Stimulated activated memory B cell treated with anti-CD40 and anti-IgM and Interleukin-4, amounts not matched to agents 10 μg/mL and 1 μg/mL and 100 μg/mL, for 72 hours (primary cell): ENCODE measurements around the gene PAH.
A peak's percentile ranks its signal among the peaks of the same experiment; 100 is the strongest.

ENCODE experiments used
- ATAC-seq: fragments of 150-1000 bp; cut with Tn5 transposase; 2 replicates; pipeline ENCODE4 v1.10.0; 2021
- H3K27ac Mint-ChIP-seq: one replicate; pipeline ENCODE4 v1.8.0; 2022; ENCODE audit warnings: mild to moderate bottlenecking, mixed read lengths
- H3K27me3 Mint-ChIP-seq: one replicate; pipeline ENCODE4 v1.8.0; 2022; ENCODE audit warnings: mixed read lengths
- H3K36me3 Mint-ChIP-seq: one replicate; pipeline ENCODE4 v1.8.0; 2022; ENCODE audit warnings: mixed read lengths
- H3K4me1 Mint-ChIP-seq: one replicate; pipeline ENCODE4 v1.8.0; 2022; ENCODE audit warnings: mixed read lengths
- H3K4me3 Mint-ChIP-seq: one replicate; pipeline ENCODE4 v1.8.0; 2022; ENCODE audit warnings: mild to moderate bottlenecking, moderate library complexity, mixed read lengths
- H3K9me3 Mint-ChIP-seq: one replicate; pipeline ENCODE4 v1.8.0; 2022; ENCODE audit warnings: mixed read lengths

PAH gene

DNA sequence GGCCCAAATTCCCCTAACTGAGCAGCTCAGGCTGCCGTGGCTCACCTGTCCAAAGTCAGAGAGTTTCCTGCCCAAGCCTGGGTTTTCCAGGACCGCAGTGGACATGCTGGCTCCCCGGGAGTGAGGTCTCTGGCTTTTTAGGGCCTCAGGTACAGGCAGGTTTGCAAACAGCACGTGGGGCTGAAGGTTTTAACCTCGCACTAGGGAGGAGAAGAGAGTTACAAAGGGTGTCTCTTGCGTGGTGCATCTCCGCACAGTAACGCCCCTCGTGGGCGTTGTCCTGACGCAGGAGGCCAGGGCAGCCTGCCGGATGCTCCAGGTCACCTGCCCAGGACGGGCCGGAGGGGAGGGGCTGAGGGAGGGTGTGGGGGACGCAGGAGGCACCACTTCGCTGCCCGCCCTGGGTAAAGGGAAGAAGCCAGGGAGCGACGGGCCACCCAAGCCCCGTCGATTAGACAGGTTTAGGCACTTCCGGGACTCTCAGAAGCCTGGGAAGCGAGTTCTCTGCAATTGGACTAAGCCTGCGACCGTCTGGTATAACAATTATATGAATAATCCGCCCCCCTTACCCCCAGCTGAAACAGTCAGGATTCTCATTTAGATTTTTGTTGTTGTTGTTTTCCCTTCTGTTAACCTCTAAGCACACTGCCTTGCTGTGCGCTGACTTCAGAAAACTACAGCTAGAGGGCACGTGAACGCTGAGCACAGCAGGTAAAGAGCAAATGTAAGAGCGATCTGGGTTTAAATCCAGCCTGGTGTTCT is at the start of gene PAH:
PAH (minus strand) TSS at position 219 of the 762 bp plus-strand sequence; CDS start at position 105, 114 bp downstream.
- peaks cover 12% of the 10 kb centered on the region for H3K27me3 Mint-ChIP-seq
- H3K9me3 Mint-ChIP-seq = no peaks in the 10 kb centered on the region
- H3K27ac Mint-ChIP-seq = peak within 1 kb of the TSS; percentile 62
- no peaks in the 10 kb centered on the region for H3K36me3 Mint-ChIP-seq
- H3K4me1 Mint-ChIP-seq = peaks cover 13% of the 10 kb centered on the region
- peak within 1 kb of the TSS; percentile 75 for H3K4me3 Mint-ChIP-seq
- peak; percentile 76 for ATAC-seq

DNA sequence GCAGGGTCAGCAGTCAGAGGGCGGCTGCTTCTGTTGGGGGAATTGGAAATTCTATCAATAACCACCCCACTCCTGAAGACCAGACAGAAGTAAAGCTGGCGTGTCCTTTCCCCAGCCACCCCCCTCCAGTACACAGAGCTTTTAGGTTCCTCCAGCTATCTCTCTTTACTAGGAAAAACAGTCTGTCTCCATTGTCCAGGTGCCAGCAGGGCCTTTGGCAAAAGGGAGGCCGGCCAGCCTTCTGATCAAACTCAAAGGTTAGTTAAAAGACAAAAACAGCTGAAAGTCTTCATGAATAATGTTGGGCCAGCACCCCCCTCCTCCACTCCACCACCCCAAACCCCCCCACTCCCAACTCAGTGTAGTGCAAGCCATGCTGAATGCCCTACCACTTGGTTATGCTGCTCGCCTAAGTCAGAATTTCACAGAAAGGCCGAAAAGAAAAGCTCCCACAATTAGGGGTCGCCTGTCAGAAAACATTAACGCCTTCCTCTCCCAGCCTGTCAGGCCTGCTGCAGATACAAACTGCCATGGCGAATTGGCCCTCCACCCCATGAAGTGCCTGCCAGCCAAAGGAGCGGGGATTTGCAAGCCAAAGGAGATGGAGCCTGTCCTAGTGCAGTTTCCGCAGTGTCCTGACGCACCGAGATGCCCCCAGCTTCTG is 49.3 kb upstream of the PAH start:
- peaks cover 8% of the 10 kb centered on the region for H3K9me3 Mint-ChIP-seq
- no peak overlapping the region for H3K4me3 Mint-ChIP-seq

DNA sequence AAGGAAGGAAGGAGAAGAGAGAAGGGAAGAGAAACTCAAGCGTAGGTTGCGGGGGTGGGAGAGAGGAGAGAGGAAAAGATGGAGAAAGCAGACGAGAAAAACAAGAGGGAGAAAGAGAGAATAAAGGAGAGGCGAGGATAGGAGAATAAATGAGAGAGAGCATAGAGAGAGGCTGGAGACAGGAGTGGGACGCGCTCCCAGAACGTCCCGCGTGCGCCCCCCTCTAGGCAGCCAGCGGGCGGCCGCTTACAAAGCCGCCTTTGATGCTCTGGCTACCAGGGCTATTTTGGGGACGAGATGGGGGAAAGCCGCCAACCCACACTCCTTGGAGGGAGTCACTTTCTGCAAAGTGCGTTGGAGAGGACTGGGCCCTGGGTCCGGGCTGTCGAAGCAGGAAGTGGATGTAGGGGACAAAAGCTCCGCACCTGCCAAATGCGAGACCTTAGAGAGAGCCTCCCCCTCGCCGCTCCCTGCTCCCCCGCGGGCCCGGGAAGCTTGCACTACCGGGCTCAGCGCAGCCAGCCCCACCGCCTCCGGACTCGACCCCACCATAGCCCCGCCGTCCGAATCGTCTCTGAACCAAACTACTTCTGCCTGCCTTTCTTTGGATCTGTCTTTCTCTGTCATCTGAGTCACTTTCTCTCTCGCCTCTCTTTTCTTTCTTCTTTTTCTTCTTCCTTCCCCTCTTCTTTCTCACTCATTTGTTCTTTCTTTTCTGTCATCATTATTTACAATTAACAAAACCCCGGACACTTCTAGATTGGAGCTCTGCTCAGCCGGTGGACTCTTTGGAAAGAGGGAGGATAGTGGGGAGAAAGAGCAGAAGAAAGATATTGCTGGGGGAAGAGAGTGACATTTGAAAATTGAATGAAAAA is 48.5 kb upstream of the PAH start:
- peak overlapping the region; percentile 87 for H3K4me3 Mint-ChIP-seq
- H3K9me3 Mint-ChIP-seq = peaks cover 8% of the 10 kb centered on the region
- H3K27me3 Mint-ChIP-seq = peaks cover 92% of the 10 kb centered on the region
- peaks cover 27% of the 10 kb centered on the region for H3K4me1 Mint-ChIP-seq
- no peak for ATAC-seq
- H3K27ac Mint-ChIP-seq = no peak overlapping the region
- peaks cover 5% of the 10 kb centered on the region for H3K36me3 Mint-ChIP-seq

More for the DNA sequence above, 49.3 kb upstream of the PAH start:
- H3K27ac Mint-ChIP-seq = no peak overlapping the region
- no peak for ATAC-seq
- H3K36me3 Mint-ChIP-seq = peaks cover 5% of the 10 kb centered on the region
- H3K4me1 Mint-ChIP-seq = peaks cover 27% of the 10 kb centered on the region
- H3K27me3 Mint-ChIP-seq = peaks cover 92% of the 10 kb centered on the region

DNA sequence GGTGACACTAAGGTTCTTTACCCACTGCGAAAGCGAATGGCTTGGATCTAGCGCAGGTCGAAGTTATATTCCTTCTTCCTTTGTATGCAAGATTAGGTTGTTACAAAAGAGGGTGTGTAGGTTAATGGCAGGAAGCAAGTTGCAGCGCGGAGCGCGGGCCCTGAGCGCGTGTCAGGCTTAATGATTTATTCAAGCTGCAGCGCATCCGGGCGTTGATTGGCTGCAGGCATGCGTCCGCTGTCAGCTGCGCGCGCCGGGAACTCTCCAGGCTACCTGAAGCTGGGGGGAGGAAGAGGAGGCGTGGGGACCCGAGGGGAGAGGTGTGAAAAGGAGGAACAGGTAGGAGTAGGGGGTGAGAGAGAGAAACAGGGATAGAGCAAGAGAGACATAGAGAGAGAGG is 47.8 kb upstream of the PAH start:
- H3K27me3 Mint-ChIP-seq = peaks cover 93% of the 10 kb centered on the region
- H3K4me1 Mint-ChIP-seq = peaks cover 27% of the 10 kb centered on the region
- no peak overlapping the region for H3K27ac Mint-ChIP-seq
- H3K36me3 Mint-ChIP-seq = peaks cover 5% of the 10 kb centered on the region
- ATAC-seq = peak; percentile 51
- peak overlapping the region; percentile 87 for H3K4me3 Mint-ChIP-seq
- peaks cover 8% of the 10 kb centered on the region for H3K9me3 Mint-ChIP-seq

DNA sequence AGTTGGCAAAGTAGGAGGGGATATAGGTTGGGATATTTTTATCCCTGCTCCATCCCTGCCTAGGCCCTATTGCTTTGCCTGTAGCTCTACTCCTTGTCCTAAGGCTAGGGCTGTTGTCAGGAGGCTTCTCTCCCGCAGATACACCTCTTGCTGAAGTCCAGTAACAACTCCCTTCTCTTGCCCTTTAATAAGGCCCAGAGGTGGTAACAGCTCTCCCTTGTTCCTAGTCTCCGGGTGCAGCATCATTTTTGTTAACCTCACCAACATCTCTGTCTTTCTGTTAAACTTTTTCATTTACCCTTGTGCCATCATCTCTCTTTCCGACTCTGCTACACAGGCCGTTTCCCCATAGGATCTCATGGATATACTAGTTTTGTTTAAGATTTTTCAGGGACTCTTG is 46.8 kb upstream of the PAH start:
- Mint-ChIP-seq H3K36me3 (peaks cover 5% of the 10 kb centered on the region), H3K27me3 (peaks cover 97% of the 10 kb centered on the region), H3K27ac (no peak overlapping the region), H3K4me1 (peaks cover 36% of the 10 kb centered on the region), H3K9me3 (peaks cover 8% of the 10 kb centered on the region), H3K4me3 (no peak overlapping the region)
- ATAC-seq = no peak

DNA sequence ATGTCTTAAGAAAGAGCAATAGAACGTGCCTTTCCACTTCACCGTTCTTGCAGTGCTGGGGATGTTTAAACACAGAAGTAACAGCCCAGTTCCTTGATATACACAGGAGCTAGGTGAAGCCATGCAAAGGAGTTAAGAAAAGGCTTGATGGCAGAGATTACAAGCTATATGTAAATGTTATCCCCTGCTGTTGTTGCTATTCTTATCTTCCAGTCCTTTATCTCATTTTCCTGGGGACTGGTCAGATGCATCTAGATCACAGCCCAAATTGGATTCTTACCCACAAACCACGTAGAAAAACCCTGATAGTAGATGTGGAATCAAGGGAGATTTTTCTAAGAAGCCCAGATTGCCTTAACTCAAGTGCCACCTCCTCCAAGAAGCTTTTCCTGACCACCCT is 45.9 kb upstream of the PAH start:
- Mint-ChIP-seq H3K4me3 (no peak overlapping the region), H3K36me3 (peaks cover 5% of the 10 kb centered on the region), H3K9me3 (peaks cover 8% of the 10 kb centered on the region), H3K27ac (no peak overlapping the region), H3K4me1 (peaks cover 43% of the 10 kb centered on the region), H3K27me3 (peaks cover 97% of the 10 kb centered on the region)
- ATAC-seq = no peak

DNA sequence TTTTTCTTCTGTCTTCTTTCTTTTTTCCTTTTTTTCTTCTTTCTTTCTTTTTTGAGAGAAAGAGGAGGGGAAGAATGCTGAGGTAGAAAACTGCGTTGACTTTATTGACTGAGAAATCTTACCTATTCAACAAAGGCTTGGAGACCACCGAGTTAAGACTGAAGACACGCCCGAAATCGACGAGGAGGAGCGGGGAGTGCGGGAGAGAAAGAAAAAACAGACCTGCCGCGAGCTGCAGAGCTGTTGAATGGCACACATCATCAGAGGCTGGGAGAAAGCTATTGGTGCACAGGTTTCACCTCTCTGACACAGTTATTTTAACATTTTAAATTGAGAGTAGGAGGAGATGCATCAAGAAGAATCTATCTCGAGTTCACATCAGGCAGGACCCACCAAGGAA is 45.5 kb upstream of the PAH start:
- Mint-ChIP-seq H3K9me3 (peaks cover 8% of the 10 kb centered on the region), H3K27ac (no peak overlapping the region), H3K4me3 (no peak overlapping the region), H3K27me3 (peaks cover 94% of the 10 kb centered on the region), H3K36me3 (peaks cover 5% of the 10 kb centered on the region), H3K4me1 (peaks cover 48% of the 10 kb centered on the region)
- ATAC-seq = no peak

DNA sequence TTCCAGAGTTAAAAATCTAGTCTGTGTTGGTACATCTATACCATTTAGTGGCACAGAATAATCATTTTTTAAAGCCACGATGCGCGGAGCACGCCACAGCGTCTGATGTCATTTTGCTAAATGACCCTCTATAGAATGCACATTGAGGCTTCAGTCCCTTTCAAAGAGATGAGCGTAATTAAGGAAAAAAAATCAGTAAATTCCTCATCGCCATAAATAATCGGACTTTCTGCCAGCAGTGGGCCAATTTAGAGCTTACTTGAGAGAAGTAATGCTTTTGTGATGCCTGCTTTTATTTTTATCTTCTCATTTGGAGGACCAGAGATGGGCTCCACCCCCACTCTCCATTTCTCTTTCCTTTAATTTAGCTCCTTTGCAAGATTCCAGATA is 44.4 kb upstream of the PAH start:
- H3K4me1 Mint-ChIP-seq = peaks cover 58% of the 10 kb centered on the region
- peaks cover 8% of the 10 kb centered on the region for H3K9me3 Mint-ChIP-seq
- no peak for ATAC-seq
- H3K4me3 Mint-ChIP-seq = no peak overlapping the region
- no peak overlapping the region for H3K27ac Mint-ChIP-seq
- H3K36me3 Mint-ChIP-seq = peaks cover 5% of the 10 kb centered on the region
- peaks cover 94% of the 10 kb centered on the region for H3K27me3 Mint-ChIP-seq

DNA sequence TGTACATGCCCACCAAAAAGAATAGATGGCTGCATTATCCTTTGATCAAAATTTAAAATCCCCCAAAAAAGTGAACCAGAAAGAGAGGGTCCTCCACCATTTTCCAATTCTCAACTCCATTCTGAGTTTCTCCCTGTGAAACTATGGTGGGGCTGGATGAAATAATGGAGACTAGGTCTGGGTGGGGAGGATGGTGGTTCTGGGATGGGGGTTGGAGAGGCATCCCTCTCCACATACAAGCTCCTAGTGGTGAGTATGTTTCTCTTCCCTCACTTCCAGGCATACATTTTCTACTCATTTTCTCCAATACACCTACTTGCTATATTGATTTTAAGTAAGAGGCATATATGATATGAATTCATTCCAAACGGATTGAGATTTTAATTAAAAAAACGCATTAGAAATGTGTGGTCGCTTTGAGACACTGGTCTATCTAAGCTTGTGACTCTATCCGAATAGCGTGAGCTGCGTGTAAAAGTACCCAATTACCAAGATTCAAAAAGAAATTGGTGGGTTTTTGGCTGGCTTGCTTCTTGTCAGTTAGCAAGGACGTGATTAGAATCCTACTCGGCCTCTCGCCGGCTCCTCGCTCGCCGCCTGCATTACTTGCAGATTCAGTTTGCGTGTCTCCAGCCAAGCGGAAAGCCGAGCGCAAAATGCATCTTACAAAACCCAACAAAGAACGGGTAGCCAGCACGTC is 43.9 kb upstream of the PAH start:
- Mint-ChIP-seq H3K36me3 (peaks cover 5% of the 10 kb centered on the region), H3K4me3 (no peak overlapping the region), H3K4me1 (peaks cover 57% of the 10 kb centered on the region), H3K9me3 (peaks cover 8% of the 10 kb centered on the region), H3K27ac (no peak overlapping the region), H3K27me3 (peaks cover 94% of the 10 kb centered on the region)
- ATAC-seq = no peak

DNA sequence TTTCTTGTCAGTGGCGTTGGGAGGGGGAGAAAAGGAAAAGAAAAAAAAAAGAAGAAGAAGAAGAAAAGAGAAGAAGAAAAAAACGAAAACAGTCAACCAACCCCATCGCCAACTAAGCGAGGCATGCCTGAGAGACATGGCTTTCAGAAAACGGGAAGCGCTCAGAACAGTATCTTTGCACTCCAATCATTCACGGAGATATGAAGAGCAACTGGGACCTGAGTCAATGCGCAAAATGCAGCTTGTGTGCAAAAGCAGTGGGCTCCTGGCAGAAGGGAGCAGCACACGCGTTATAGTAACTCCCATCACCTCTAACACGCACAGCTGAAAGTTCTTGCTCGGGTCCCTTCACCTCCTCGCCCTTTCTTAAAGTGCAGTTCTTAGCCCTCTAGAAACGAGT is 42.3 kb upstream of the PAH start:
- H3K27me3 Mint-ChIP-seq = peaks cover 94% of the 10 kb centered on the region
- H3K4me1 Mint-ChIP-seq = peaks cover 44% of the 10 kb centered on the region
- peak overlapping the region; percentile 85 for H3K4me3 Mint-ChIP-seq
- no peak for ATAC-seq
- peaks cover 5% of the 10 kb centered on the region for H3K36me3 Mint-ChIP-seq
- H3K27ac Mint-ChIP-seq = no peak overlapping the region
- peaks cover 8% of the 10 kb centered on the region for H3K9me3 Mint-ChIP-seq

DNA sequence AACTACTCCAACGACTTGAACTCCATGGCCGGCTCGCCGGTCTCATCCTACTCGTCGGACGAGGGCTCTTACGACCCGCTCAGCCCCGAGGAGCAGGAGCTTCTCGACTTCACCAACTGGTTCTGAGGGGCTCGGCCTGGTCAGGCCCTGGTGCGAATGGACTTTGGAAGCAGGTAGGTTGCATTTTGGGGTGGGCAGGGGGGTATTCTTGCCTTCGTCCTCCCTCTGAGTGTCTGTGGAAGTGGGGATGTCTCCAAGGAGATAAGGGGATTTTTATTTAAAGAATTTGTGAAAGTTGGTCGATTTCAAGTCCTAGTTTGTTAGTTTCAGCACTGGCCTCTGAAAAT is 41.8 kb upstream of the PAH start:
- H3K4me1 Mint-ChIP-seq = peaks cover 44% of the 10 kb centered on the region

DNA sequence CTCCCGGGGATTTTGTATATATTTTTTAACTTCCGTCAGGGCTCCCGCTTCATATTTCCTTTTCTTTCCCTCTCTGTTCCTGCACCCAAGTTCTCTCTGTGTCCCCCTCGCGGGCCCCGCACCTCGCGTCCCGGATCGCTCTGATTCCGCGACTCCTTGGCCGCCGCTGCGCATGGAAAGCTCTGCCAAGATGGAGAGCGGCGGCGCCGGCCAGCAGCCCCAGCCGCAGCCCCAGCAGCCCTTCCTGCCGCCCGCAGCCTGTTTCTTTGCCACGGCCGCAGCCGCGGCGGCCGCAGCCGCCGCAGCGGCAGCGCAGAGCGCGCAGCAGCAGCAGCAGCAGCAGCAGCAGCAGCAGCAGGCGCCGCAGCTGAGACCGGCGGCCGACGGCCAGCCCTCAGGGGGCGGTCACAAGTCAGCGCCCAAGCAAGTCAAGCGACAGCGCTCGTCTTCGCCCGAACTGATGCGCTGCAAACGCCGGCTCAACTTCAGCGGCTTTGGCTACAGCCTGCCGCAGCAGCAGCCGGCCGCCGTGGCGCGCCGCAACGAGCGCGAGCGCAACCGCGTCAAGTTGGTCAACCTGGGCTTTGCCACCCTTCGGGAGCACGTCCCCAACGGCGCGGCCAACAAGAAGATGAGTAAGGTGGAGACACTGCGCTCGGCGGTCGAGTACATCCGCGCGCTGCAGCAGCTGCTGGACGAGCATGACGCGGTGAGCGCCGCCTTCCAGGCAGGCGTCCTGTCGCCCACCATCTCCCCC is 41.2 kb upstream of the PAH start:
- Mint-ChIP-seq H3K27ac (peak overlapping the region; percentile 78), H3K4me1 (peaks cover 44% of the 10 kb centered on the region), H3K27me3 (peaks cover 92% of the 10 kb centered on the region), H3K4me3 (peak overlapping the region; percentile 85), H3K36me3 (no peaks in the 10 kb centered on the region), H3K9me3 (peaks cover under 1% of the 10 kb centered on the region)
- peak; percentile 85 for ATAC-seq

More for the DNA sequence above, 41.8 kb upstream of the PAH start:
- peak overlapping the region; percentile 78 for H3K27ac Mint-ChIP-seq
- peaks cover 94% of the 10 kb centered on the region for H3K27me3 Mint-ChIP-seq
- no peak for ATAC-seq
- H3K4me3 Mint-ChIP-seq = peak overlapping the region; percentile 85
- peaks cover 5% of the 10 kb centered on the region for H3K9me3 Mint-ChIP-seq
- peaks cover 1% of the 10 kb centered on the region for H3K36me3 Mint-ChIP-seq

DNA sequence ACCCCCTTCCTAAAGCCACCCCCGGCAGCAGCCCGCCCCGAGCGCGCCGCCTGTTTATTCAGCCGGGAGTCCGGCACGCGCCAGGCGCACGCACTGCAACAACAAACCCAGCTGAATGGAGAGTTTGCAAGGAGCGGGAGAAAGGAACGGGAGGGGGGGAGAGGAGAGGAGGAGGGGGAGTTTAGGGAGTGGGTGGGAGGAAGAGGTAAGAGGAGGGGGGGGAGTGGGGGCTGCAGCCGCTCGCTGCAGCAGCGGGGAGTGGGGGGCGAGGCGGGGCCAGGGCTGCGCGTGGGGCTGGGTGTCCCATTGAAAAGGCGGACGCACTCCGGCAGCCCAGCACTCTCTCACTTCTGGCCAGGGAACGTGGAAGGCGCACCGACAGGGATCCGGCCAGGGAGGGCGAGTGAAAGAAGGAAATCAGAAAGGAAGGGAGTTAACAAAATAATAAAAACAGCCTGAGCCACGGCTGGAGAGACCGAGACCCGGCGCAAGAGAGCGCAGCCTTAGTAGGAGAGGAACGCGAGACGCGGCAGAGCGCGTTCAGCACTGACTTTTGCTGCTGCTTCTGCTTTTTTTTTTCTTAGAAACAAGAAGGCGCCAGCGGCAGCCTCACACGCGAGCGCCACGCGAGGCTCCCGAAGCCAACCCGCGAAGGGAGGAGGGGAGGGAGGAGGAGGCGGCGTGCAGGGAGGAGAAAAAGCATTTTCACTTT is 40.5 kb upstream of the PAH start, which contains the start of gene ASCL1:
ASCL1 (plus strand) TSS at position 336 of the 712 bp plus-strand sequence. CDS start 571 bp downstream, outside the sequence.
- Mint-ChIP-seq H3K27me3 (peaks cover 84% of the 10 kb centered on the region), H3K27ac (peak within 1 kb of the TSS; percentile 78), H3K9me3 (no peaks in the 10 kb centered on the region), H3K4me1 (peaks cover 42% of the 10 kb centered on the region), H3K4me3 (peak within 1 kb of the TSS; percentile 85), H3K36me3 (no peaks in the 10 kb centered on the region)
- peak; percentile 83 for ATAC-seq
